DMS 273 treated with DMSO at 0.1 percent for 48 hours (cell line): Measurements from ENCODE around the gene ERCC4.

Experiments
- DNase-seq: peaks from one replicate; lab custom pipeline; 2025; lab: John Stamatoyannopoulos, UW

The ERCC4 gene

DNA sequence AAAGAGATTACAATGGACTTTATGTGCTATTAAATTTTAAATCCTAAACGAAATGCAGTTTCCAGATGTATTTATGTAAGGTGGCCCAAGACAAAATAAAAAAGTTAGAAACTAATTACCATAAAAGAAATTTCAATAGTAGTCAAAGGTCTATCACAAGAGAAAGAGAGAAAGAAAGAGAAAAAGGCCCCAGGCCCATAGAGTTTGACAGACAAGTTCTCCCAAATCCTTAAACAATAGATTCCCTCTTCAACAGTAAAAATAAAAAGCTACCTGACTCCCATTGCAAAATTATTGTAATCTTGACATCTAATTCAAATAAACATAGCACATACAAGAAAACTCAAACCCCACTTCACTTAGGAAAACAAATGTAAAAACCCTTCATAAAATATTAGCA is 8.6 kb upstream of the ERCC4 start:
- DNase-seq: no peak

DNA sequence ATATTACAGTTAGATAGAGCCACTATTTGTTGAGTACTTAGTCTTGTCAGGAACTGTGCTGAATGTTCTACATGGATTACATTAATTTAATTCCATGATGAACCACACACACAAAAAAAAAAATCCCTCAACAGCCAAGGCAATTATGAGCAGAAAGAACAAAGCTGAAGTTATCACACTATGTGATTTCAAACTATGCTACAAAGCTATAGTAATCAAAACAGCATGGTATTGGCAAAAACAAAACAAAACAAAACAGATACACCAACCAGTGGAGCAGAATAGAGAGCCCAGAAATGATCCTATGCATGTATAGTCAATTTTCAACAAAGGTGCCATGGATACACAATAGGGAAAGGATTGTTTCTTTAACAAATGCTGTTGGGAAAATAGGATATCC is 8.1 kb upstream of the ERCC4 start:
- no peak for DNase-seq

- no peak for DNase-seq
These were observed 7.1 kb upstream of the ERCC4 start for GRCh38 chr16:13912891-13913290.

DNA sequence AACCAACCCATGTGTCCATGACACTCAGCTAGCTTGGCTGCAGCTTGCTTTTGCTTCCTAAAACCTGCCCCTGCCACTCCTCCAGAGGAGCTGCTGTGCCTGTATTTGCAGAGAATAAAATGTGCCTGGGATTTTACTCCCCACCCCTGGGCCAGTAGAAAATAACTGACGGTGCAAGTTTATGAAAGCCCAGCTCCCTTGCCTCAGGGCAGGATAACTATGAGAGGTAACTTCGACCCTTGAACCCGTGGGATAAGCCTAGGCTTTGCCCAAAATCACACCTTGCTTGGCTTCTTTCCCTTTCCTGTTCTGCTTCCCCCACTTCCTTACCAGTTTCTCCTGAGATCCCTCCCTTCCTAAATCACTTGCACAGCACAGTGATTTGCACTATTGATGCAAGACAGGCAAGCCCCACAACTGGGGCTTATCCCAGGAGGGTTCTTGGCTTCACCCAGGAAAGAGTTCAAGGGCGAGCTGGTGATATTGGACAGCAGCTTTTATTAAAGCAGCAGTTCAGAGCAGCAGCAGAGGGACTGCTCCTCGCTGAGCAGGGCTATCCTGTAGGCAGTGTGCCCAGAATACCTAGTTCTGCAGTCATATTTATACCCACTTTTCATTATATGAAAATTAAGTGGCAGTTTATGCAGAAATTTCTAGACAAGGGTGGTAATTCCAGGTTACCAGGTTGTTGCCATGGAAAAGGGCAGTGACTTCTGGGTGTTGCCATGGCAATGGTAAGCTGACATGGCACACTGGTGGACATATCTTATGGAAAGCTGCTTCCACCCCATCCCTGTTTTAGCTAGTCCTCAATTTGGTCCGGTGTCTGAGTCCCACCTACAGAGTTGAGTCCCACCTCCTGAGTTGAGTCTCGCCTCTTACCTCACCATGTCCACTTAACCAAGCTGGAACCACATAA is 6.3 kb upstream of the ERCC4 start:
- no peak for DNase-seq

- no peak for DNase-seq
These were observed 4.8 kb upstream of the ERCC4 start for GRCh38 chr16:13915033-13915635.

- DNase-seq: peak; percentile 72
These were observed 648 bp upstream of the ERCC4 start for GRCh38 chr16:13919330-13919682.

GRCh38 chr16:13920510-13920818 is 510 bp downstream of the ERCC4 start:
- DNase-seq: no peak

DNA sequence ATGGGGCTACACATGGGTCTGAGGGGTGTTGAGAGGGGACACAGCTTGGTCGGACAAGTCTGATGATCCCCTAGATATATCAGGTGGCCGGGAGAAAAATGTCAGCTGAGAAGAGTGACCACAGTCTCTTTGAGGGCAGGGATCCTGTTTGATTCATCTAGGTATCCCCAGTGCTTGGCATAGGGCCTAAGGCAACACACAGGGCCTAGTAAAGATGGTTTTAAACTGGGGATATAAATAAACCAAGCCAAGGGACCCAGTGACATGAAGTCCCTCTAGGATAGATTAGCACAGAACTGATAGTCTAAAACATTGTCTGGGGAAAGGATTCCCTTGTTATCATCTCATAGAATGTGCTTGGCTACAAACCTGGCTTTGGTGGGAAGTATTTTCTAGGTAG is 1.4 kb downstream of the ERCC4 start:
- no peak for DNase-seq

DNA sequence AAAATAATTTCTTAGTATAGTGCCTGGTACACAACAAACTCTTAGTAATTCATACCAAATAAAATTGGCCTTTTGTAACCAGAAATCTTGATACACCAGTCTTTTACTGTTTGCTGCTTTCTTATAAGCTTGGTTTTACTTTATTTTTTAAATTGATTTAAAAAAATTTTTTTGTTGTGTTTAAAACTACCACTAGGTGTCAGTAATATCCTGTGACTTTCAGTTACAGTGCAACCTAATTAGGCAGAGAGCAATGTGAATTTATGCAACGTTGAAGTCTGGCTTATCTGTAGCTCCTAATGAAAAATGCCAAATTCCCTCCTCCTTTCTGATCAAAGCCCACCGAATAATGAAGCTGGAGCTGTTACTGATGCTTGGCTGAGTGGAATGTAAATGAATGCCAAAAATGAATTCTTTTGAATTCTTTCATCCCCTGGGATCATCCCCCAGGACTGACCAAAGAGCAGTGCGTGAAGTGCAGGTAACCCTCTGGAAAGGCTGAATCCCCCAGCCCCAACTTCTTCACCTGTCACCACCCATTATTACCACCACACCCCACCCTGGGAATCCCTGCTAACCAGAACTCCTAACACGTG is 3.8 kb downstream of the ERCC4 start:
- peak; percentile 35 for DNase-seq

GRCh38 chr16:13926464-13926863 is 6.5 kb downstream of the ERCC4 start:
- no peak for DNase-seq

DNA sequence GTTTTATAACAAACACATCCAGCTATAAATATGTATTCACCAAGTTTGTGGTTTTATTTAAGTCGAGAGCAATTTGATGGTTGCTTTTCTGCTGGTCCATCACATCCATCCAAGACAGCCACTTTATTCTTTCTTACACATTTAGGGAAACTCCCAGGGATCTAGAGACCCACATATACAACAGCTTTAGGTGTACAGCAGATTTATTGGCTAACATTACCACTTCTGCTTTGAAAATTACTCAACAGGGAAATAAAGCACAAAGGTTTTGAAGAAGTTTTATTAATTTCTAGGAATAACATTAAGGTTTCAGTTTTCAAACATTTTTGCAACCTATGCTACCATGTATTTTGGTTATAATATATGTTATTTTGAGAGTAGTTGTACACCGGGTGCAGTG is 6.9 kb downstream of the ERCC4 start:
- no peak for DNase-seq

- no peak for DNase-seq
These were observed 8.7 kb downstream of the ERCC4 start for GRCh38 chr16:13928646-13929045.

- DNase-seq: no peak
These were observed 11.9 kb downstream of the ERCC4 start for GRCh38 chr16:13931845-13932244.

GRCh38 chr16:13935408-13935807 is 15.5 kb downstream of the ERCC4 start:
- no peak for DNase-seq

GRCh38 chr16:13936155-13936554 is 16.2 kb downstream of the ERCC4 start:
- no peak for DNase-seq

- DNase-seq: no peak
These were observed 16.7 kb downstream of the ERCC4 start for GRCh38 chr16:13936596-13937081.

DNA sequence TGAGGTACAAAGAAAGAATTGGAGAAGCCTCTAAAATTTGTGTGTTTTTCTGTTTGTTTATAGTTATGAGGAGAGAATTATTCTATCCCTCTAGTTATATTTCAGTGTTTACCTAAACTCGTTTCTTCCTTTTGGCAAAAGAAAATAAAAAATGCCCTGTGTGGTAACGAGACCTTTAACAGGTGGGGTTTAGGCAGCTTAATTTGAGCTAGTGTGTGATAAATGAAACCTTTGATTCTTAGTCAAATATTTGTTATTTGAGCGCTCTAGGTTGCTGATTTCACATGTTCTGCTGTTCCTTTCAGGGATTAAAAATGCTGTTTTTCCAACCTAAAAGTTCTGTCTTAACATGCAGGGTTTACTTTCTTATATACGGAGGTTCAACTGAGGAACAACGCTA is 17.5 kb downstream of the ERCC4 start:
- no peak for DNase-seq

DNA sequence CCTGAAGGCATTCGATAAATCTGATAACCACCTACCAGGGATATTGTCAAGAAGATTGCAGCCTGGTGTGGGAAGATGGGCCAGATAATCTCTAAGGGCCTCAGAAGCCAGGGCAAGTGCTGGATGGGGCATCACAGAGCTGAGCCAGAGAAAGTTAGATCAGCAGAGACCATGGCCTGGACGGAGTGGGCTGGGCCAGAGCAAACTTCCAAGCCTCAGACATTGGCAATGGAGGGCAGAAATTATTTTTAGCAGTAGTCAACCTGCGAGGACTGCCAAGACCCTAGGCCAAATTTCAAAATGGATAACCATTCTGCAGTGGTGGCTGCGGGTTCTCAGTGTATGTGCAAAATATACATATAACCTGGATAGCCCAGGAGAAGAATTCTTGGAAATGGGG is 18.5 kb downstream of the ERCC4 start:
- DNase-seq: no peak

DNA sequence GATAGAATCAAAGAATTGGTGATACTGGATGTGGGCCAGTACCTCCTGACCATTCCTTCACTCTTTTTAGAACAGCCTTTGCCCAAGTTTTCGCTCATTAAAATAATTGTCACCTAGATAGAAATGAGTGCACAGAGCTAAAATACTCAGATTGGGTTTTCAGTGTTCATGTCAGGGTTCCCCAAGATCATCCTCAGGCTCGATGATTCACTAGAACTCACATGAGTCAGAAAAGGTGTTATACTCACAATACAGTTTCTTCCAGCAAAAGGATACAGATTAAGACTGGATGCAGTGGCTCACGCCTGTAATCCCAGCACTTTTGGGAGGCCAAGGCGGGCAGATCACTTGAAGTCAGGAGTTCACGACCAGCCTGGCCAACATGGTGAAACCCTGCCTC is 19.9 kb downstream of the ERCC4 start:
- DNase-seq: no peak

- no peak for DNase-seq
These were observed 20.5 kb downstream of the ERCC4 start for GRCh38 chr16:13940397-13940933.

DNA sequence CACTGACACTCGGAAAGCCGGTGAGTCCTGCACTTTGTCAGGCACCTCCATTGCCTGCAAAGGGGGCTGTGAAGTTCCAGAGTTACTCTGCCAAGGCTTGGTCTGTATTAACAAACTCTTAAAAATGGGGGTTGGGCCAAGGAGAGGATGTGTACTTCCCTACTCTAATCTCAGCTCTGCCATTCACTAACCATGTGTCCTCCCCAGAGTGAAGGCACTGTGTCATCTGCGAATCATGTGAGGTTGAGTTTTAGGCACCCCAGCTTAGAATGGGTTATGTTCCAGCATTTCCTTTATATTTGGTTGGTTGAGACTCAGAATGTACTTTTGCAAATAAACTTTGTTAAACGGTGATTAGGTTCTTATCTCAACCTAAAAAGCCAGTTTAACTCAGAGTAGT is 24.9 kb downstream of the ERCC4 start:
- no peak for DNase-seq

- DNase-seq: no peak
These were observed 26.0 kb downstream of the ERCC4 start for GRCh38 chr16:13945744-13946485.
